Panc1 (cell line): Measurements from ENCODE around the gene DDX28. TPM values are rescaled to one million over a fixed set of nuclear protein-coding genes. Genes with fewer than 3 reads are reported as not detected.
"Not testable (repeated sequence)": the region's sequence is repeated elsewhere in the genome, so short reads cannot be mapped to it uniquely, and the experiment has no call there.

Experiments used
- ATAC-seq: fragments of 200-7000 bp; cut with Tn5 transposase; 2 replicates; pipeline ENCODE4 v1.9.1; 2020; ENCODE audit warnings: mild to moderate bottlenecking, moderate library complexity
- BruUV-seq: library from RNA; stranded (reverse); fragments of 400-500 nt; replicated peaks from 2 replicates; lab custom pipeline; 2021; lab: Mats Ljungman, UMichigan
- CTCF ChIA-PET: fragments of 300-600 bp; sonication (Branson Sonifier 250); formaldehyde crosslinking; loops from one replicate; lab custom pipeline; 2022; ENCODE audit warnings: antibody characterized with exemption; lab: Charles Lee
- POLR2A ChIA-PET: fragments of 300-600 bp; sonication (Branson Sonifier 250); formaldehyde crosslinking; loops from one replicate; lab custom pipeline; 2022; ENCODE audit warnings: antibody characterized with exemption; lab: Charles Lee
- DNase-seq: peaks from one replicate; pipeline ENCODE4 v3.0.0-alpha.2; 2010; ENCODE audit warnings: low read depth, low spot score
- H3K27ac ChIP-seq: 2 replicates; pipeline ENCODE4 v1.5.1; 2011; ENCODE audit warnings: mild to moderate bottlenecking, low read length, inconsistent platforms
- H3K27me3 ChIP-seq: fragments of 200-500 bp; sonication (Bioruptor generic); 2 replicates; pipeline ENCODE4 v1.6.0; 2014; ENCODE audit warnings: low read length, inconsistent platforms; ENCODE audit not compliant: control insufficient read depth, insufficient read depth
- H3K36me3 ChIP-seq: fragments of 200-500 bp; sonication (Bioruptor generic); 2 replicates; pipeline ENCODE4 v1.5.1; 2014; ENCODE audit warnings: inconsistent platforms, mild to moderate bottlenecking, low read length, moderate library complexity; ENCODE audit not compliant: control insufficient read depth, insufficient read depth
- H3K4me1 ChIP-seq: 2 replicates; pipeline ENCODE4 v1.5.1; 2011; ENCODE audit warnings: inconsistent platforms, mild to moderate bottlenecking, low read length, moderate library complexity; ENCODE audit not compliant: control insufficient read depth, insufficient read depth
- H3K4me3 ChIP-seq, 2 experiments: 2 replicates each; pipeline ENCODE4 v1.5.1; 2011 to 2012; ENCODE audit warnings: low read depth in 2 of 2, low read length in 2 of 2, mild to moderate bottlenecking in 2 of 2, inconsistent platforms in 1 of 2, moderate library complexity in 1 of 2
- H3K9me3 ChIP-seq: fragments of 200-500 bp; sonication (Bioruptor generic); 2 replicates; pipeline ENCODE4 v1.5.1; 2014; ENCODE audit warnings: low read depth, mild to moderate bottlenecking, inconsistent platforms, low read length, moderate library complexity; ENCODE audit not compliant: control insufficient read depth, insufficient read depth
- POLR2AphosphoS5 ChIP-seq: IDR thresholded peaks from 2 replicates; pipeline ENCODE4 v1.6.1; 2012; ENCODE audit warnings: mild to moderate bottlenecking, low read depth, low read length, moderate library complexity
- SIN3A ChIP-seq: IDR thresholded peaks from 2 replicates; pipeline ENCODE4 v1.6.1; 2012; ENCODE audit warnings: low read depth, mild to moderate bottlenecking, low read length, moderate library complexity, borderline replicate concordance; ENCODE audit not compliant: insufficient read depth
- TCF7L2 ChIP-seq: IDR thresholded peaks from 2 replicates; pipeline ENCODE4 v1.6.1; 2011; ENCODE audit warnings: mild to moderate bottlenecking, low read depth, low read length, inconsistent platforms
- in situ Hi-C: cut with HindIII; loops from 2 replicates; pipeline ENCODE4 v1.10.0; 2016; ENCODE audit warnings: low sequenced_read_pairs, low pct_unique_long_range_greater_than_20kb
- intact Hi-C: fragments of 100-400 bp; cut with micrococcal nuclease; formaldehyde crosslinking; loops from one replicate; pipeline ENCODE4 v1.10.0; 2022; ENCODE audit not compliant: unreplicated experiment
- total RNA-seq: library from RNA; stranded (reverse); gene quantifications from one replicate; pipeline ENCODE4 v1.2.1, GENCODE V29; 2021; ENCODE audit not compliant: unreplicated experiment
- TF ChIP-seq, protein P1 (sequence below): fragments of 450-650 bp; IDR thresholded peaks from 2 replicates; pipeline ENCODE4 v1.5.1; 2017; ENCODE audit warnings: mild to moderate bottlenecking
- TF ChIP-seq, protein P2 (sequence below), 2 experiments: IDR thresholded peaks; 2 replicates each; pipeline ENCODE4 v1.6.1; 2011 to 2012; ENCODE audit warnings: low read depth in 2 of 2, control low read depth in 1 of 2, low read length in 1 of 2, mild to moderate bottlenecking in 1 of 2, moderate library complexity in 1 of 2; ENCODE audit not compliant: insufficient read depth in 1 of 2

Gene DDX28
- total RNA-seq, 1 experiment from 2014 or later = 8.4 TPM

DNA sequence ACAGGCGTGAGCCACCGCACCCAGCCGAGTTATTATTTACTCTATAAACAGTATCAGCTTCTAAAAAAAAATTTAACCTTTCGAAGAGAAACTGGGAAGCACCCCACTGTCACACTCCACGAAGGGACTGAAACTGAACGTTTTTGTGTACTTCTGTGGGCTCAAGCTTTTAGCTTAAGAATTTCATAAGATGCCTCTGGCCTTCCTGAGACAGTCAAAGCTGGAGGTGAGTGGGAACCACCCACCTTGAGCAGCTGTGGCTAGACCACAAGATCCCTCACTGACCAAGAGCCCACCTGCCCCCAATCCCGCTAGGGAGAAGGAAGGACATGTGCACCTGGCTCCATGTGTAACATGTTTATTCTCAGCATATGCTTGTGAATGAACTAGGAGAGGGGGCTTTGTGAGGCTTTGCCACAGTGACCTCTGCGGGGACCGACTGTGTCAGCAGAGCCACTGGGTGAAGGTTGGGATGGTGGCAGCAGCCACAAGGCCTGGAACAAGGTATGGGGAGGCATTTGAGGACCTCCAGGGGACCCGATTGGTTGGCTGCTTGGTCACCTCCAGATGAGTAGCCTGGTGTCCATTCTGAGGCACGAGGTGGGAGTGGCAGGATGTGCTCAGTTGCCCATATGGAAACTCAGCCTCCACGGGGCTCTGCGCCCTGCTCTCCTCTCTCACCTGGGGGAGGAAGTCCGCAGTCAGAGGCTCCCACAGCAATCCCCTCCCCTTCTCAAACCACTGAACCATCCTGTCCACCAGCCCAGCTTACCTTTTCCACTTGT is 47.5 kb downstream of the DDX28 start:
- ChIA-PET POLR2A (no interaction called here), CTCF (no interaction called here)
- Histone ChIP-seq H3K27ac (no peak overlapping the region), H3K4me3 (no peak overlapping the region), H3K4me1 (no peaks in the 10 kb centered on the region), H3K36me3 (no peaks in the 10 kb centered on the region), H3K27me3 (no peaks in the 10 kb centered on the region), H3K9me3 (no peaks in the 10 kb centered on the region)
- BruUV-seq = no TSS peak
- TF ChIP-seq, protein P1, sequence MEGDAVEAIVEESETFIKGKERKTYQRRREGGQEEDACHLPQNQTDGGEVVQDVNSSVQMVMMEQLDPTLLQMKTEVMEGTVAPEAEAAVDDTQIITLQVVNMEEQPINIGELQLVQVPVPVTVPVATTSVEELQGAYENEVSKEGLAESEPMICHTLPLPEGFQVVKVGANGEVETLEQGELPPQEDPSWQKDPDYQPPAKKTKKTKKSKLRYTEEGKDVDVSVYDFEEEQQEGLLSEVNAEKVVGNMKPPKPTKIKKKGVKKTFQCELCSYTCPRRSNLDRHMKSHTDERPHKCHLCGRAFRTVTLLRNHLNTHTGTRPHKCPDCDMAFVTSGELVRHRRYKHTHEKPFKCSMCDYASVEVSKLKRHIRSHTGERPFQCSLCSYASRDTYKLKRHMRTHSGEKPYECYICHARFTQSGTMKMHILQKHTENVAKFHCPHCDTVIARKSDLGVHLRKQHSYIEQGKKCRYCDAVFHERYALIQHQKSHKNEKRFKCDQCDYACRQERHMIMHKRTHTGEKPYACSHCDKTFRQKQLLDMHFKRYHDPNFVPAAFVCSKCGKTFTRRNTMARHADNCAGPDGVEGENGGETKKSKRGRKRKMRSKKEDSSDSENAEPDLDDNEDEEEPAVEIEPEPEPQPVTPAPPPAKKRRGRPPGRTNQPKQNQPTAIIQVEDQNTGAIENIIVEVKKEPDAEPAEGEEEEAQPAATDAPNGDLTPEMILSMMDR = no peak
- no peak for TF ChIP-seq SIN3A
- TF ChIP-seq, protein P2, sequence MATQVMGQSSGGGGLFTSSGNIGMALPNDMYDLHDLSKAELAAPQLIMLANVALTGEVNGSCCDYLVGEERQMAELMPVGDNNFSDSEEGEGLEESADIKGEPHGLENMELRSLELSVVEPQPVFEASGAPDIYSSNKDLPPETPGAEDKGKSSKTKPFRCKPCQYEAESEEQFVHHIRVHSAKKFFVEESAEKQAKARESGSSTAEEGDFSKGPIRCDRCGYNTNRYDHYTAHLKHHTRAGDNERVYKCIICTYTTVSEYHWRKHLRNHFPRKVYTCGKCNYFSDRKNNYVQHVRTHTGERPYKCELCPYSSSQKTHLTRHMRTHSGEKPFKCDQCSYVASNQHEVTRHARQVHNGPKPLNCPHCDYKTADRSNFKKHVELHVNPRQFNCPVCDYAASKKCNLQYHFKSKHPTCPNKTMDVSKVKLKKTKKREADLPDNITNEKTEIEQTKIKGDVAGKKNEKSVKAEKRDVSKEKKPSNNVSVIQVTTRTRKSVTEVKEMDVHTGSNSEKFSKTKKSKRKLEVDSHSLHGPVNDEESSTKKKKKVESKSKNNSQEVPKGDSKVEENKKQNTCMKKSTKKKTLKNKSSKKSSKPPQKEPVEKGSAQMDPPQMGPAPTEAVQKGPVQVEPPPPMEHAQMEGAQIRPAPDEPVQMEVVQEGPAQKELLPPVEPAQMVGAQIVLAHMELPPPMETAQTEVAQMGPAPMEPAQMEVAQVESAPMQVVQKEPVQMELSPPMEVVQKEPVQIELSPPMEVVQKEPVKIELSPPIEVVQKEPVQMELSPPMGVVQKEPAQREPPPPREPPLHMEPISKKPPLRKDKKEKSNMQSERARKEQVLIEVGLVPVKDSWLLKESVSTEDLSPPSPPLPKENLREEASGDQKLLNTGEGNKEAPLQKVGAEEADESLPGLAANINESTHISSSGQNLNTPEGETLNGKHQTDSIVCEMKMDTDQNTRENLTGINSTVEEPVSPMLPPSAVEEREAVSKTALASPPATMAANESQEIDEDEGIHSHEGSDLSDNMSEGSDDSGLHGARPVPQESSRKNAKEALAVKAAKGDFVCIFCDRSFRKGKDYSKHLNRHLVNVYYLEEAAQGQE (IDR thresholded peaks at IDR 0.05; ENCODE audit: insufficient read depth in 1 of 2, low read depth in 2 of 2, low read length in 1 of 2) = no peak
- in situ Hi-C loops (no loop called here), intact Hi-C loops (no loop called here)
- DNase-seq = no peak
- ATAC-seq = no peak

DNA sequence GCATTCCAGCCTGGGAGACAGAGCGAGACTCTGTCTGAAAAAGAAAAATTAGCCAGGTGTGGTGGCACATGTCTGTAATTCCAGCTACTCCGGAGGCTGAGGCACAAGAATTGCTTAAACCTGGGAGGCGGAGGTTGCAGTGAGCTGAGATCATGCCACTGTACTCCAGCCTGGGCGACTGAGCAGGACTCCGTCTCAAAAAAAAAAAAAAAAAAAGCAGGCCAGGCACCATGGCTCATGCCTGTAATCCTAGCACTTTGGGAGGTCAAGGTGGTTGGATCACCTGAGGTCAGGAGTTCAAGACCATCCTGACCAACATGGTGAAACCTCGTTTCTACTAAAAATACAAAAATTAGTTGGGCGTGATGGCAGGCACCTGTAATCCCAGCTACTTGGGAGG is 50.7 kb downstream of the DDX28 start:
- H3K4me1 ChIP-seq, H3K27ac ChIP-seq, H3K27me3 ChIP-seq, POLR2A ChIA-PET, ATAC-seq, DNase-seq, H3K9me3 ChIP-seq, H3K4me3 ChIP-seq, H3K36me3 ChIP-seq, in situ Hi-C loops, intact Hi-C loops, BruUV-seq: not testable (repeated sequence)
- CTCF ChIA-PET = interaction anchor here (0.7 kb wide), 1 partner anchor 67 kb away, joined by 7 read pairs; no protein-coding TSS in a partner anchor

DNA sequence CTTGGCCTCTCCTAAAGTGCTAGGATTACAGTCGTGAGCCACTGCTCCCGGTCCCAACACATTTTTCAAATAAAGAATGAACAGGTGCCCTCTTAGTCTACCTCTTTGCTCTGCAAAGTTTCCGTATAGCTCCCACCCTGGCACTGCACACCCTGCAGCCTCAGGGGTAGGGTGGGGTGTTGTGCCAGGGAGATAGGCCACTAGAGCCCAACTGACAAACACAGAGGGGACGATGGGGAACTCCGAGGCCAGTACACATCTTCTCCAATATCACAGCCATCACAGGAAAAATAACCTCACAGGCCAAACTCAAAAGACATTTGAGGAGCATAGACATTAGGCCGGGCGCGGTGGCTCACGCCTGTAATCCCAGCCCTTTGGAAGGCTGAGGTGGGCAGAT is 51.9 kb downstream of the DDX28 start:
- POLR2A ChIA-PET = no interaction called here

More for the DNA sequence above, 51.9 kb downstream of the DDX28 start:
- intact Hi-C loops = no loop called here
- no peak overlapping the region for H3K27ac ChIP-seq
- no peak for DNase-seq
- BruUV-seq = no TSS peak
- in situ Hi-C loops = no loop called here
- H3K4me3 ChIP-seq = no peak overlapping the region
- no peaks in the 10 kb centered on the region for H3K9me3 ChIP-seq
- H3K36me3 ChIP-seq = no peaks in the 10 kb centered on the region
- CTCF ChIA-PET = no interaction called here
- no peaks in the 10 kb centered on the region for H3K27me3 ChIP-seq
- H3K4me1 ChIP-seq = peaks cover 15% of the 10 kb centered on the region
- no peak for ATAC-seq
- no peak for TF ChIP-seq TCF7L2
- TF ChIP-seq, protein P2 (IDR thresholded peaks at IDR 0.05; ENCODE audit: insufficient read depth in 1 of 2, low read depth in 2 of 2, low read length in 1 of 2) = no peak
- TF ChIP-seq, protein P1 = no peak
- no peak for TF ChIP-seq SIN3A
- TF ChIP-seq POLR2AphosphoS5 = no peak
